Skeletal muscle tissue (tissue), 4 donors: Measurements from ENCODE around the gene BMPER. TPM values are rescaled to one million over a fixed set of nuclear protein-coding genes. Genes with fewer than 3 reads are reported as not detected.
A peak's percentile ranks its signal among the peaks of the same experiment; 100 is the strongest.

Source experiments
- H3K27ac ChIP-seq: one replicate; pipeline ENCODE4 v1.7.0; 2013; ENCODE audit warnings: mild to moderate bottlenecking, low read depth, low read length, inconsistent platforms
- H3K27me3 ChIP-seq, 3 donors: one replicate each; pipeline ENCODE4 v1.7.0; 2013; ENCODE audit warnings: low read length in 3 of 3; ENCODE audit not compliant: control insufficient read depth in 3 of 3, insufficient read depth in 3 of 3
- H3K36me3 ChIP-seq, 3 donors: one replicate each; pipeline ENCODE4 v1.7.0; 2013; ENCODE audit warnings: low read length in 3 of 3; ENCODE audit not compliant: control insufficient read depth in 3 of 3, insufficient read depth in 3 of 3
- H3K4me1 ChIP-seq, 3 donors: one replicate each; pipeline ENCODE4 v1.7.0; 2013; ENCODE audit warnings: low read length in 3 of 3, mild to moderate bottlenecking in 3 of 3; ENCODE audit not compliant: control insufficient read depth in 3 of 3, insufficient read depth in 3 of 3
- H3K4me3 ChIP-seq, 3 donors: one replicate each; pipeline ENCODE4 v1.7.0; 2013; ENCODE audit warnings: low read length in 3 of 3
- H3K9ac ChIP-seq, 3 donors: one replicate each; pipeline ENCODE4 v1.7.0; 2013; ENCODE audit warnings: low read length in 3 of 3, mild to moderate bottlenecking in 3 of 3, moderate library complexity in 2 of 3, low read depth in 1 of 3
- H3K9me3 ChIP-seq, 3 donors: one replicate each; pipeline ENCODE4 v1.7.0; 2013; ENCODE audit warnings: low read length in 3 of 3; ENCODE audit not compliant: control insufficient read depth in 3 of 3
- total RNA-seq: library from RNA; depleted of rRNA; stranded (reverse); fragments of >200 nt; gene quantifications from one replicate; pipeline ENCODE4 v1.2.3, GENCODE V29; 2014
- donor health status: Osteomylitis.

The BMPER gene
- 9.4 TPM for total RNA-seq

DNA sequence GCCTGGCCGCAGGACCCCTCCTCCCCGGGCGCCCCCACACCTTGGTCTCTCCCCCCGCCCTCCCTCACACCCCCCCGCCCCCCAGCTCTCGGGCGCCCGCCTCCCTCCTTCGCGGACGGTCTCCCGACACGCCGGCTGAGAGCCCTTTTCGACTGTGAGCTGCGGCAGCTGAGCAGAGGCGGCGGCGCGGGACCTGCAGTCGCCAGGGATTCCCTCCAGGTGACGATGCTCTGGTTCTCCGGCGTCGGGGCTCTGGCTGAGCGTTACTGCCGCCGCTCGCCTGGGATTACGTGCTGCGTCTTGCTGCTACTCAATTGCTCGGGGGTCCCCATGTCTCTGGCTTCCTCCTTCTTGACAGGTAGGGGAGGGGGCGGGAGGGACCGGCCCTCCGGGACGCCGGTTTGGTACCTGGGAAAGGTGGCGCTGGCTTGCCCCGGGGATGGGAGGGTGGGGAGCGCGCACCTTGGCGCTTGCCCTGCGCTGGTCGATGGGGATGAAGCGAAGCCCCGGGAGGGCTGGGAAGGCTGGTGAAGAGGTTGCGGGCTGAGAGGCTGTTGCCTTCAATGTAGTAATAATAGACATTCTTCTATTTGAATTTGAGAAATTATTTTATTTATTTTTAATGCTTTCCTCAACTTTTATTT is at the start of gene BMPER:
BMPER (plus strand) TSS at position 151 of the 644 bp plus-strand sequence; CDS start at position 226, 75 bp downstream.
- Histone ChIP-seq H3K4me1 (peaks cover 5 to 10% (median 5%) of the 10 kb centered on the region in 3 donors), H3K9ac (peak within 1 kb of the TSS; percentile 58 to 78 (median 68)), H3K36me3 (no peaks in the 10 kb centered on the region), H3K9me3 (no peaks in the 10 kb centered on the region), H3K4me3 (peak within 1 kb of the TSS; percentile 73 to 80 (median 78)), H3K27me3 (peaks cover 8 to 15% (median 15%) of the 10 kb centered on the region in 3 donors), H3K27ac (peak within 1 kb of the TSS; percentile 11)

DNA sequence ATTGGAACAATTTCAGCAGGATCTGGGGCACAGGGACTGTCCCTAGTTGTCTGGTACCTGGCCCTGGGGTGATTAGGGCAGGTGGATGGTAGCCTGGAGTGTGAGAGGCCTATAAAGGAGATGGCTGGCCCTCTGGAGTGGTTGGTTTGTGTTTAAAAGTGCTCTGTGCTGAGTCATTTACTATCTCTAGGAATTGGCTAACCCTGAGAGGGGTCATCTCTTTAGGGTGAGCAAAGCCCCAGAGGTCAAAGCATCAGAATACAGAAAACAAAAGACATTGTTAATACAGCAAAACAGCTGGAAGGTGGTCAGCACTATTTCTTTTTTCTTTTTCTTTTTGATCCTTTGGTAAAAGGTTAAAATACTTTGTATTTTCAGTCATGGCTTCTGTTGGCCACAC is 43.4 kb upstream of the BMPER start:
- H3K4me1 ChIP-seq: peaks cover 5 to 10% (median 8%) of the 10 kb centered on the region in 3 donors
- no peaks in the 10 kb centered on the region for H3K9me3 ChIP-seq
- H3K4me3 ChIP-seq: no peak overlapping the region
- no peak overlapping the region for H3K9ac ChIP-seq
- H3K27me3 ChIP-seq: no peaks in the 10 kb centered on the region
- no peak overlapping the region for H3K27ac ChIP-seq
- no peaks in the 10 kb centered on the region for H3K36me3 ChIP-seq

DNA sequence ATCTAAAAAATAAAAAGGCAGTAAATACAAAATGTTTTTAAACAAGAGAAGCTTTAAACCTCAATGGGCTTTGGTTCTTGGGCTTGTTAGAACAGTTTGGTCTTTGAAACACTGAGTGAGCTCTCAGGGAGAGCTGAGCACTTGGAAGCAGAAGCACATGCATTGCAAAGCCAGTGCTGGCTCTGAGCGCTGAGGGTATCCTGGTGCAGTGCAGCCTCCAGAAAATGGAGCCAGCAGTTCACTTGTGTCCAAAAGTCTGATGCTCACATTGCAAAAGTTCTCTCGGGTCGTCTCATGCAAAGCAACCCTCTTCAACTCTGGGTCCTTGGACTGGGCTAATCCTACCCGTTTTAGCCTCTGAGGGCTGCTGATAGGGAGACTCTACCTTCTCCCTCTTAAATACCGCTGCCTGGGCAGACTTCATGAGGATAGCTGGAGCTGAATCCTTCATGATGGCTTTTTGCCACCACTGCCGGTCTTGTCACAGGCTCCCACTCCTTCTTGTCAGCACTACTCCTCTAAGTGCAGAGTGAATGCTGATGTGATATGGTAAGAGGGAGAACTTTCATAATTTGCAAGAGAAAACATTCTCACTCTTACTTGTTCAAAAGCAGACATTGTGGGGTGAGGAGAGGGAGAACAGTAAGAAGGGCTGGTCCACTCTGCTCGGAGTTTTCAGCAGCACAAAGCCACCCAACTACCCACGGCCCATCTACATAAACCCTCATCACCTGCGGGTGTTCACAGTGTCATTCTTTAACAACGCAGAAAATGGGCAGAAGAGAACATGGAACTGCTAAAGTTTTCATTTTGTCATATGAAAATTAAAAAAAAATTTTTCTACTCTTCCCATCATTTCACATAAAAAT is 42.2 kb upstream of the BMPER start:
- no peak overlapping the region for H3K27ac ChIP-seq
- no peaks in the 10 kb centered on the region for H3K36me3 ChIP-seq
- H3K9ac ChIP-seq: no peak overlapping the region
- no peak overlapping the region for H3K4me3 ChIP-seq
- H3K9me3 ChIP-seq: no peaks in the 10 kb centered on the region
- peaks cover 5 to 10% (median 8%) of the 10 kb centered on the region in 3 donors for H3K4me1 ChIP-seq
- no peaks in the 10 kb centered on the region for H3K27me3 ChIP-seq

DNA sequence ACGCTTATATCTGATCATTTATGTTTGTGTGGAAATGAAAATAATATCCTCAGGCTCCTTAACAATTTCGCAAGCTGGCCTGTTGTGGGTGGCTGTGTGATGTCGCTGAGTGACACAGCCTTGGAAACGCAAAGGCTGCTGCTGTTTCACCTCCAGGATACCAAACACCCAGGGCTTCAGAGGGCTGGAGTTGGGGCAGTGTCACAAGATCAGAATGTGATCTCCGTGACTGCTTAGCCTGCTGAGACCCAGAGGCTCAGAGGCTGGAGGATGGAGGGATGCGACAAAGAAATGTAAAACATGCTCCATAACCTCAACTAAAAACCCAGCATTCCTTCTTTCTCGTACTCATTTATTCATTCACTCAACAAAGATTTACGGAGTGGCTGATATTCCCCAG is 37.2 kb upstream of the BMPER start:
- Histone ChIP-seq H3K36me3 (no peaks in the 10 kb centered on the region), H3K4me1 (peaks cover under 1 to 3% (median 3%) of the 10 kb centered on the region in 3 donors), H3K9me3 (no peaks in the 10 kb centered on the region), H3K4me3 (no peak overlapping the region), H3K27ac (no peak overlapping the region), H3K9ac (no peak overlapping the region), H3K27me3 (no peaks in the 10 kb centered on the region)

DNA sequence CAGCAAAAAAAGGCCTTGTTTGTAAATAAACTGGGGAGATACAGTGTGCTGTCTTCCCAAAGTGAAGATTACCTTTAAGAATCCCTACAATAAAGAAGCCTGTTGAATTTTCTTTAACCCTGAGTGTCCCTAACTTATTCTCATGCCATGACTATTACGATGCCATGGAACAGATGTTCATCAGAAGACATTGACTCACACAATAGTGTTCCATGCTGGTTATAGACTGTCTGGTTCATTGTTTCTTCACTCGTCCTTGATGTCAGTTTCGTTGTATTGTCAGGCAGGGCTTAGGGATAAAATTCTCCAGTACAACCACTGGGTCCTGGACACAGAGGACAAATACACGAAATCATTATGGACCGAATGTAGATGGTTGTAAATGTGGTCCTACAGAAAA is 36.2 kb upstream of the BMPER start:
- H3K9ac ChIP-seq: no peak overlapping the region
- no peaks in the 10 kb centered on the region for H3K36me3 ChIP-seq
- H3K4me1 ChIP-seq: no peaks in the 10 kb centered on the region
- H3K27me3 ChIP-seq: no peaks in the 10 kb centered on the region
- H3K9me3 ChIP-seq: no peaks in the 10 kb centered on the region
- H3K27ac ChIP-seq: no peak overlapping the region
- H3K4me3 ChIP-seq: no peak overlapping the region

DNA sequence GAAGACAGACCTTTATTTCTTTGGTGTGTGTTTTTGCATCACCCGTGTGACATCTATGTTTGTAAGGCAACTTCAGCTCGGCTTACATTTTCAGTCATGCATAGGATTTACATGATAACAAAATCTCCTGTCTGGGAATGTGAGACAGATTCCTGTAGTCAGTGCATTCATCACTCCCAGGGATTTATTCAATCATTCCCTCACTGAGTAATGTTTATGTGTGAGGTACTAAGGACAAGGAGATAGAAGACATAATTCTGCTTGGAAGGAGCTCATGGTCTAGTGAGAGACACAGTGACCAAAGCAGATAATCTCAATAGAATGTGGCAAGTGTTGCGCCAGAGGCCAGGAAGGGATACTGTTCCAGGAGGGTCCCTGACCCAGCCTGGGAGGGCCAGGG is 35.2 kb upstream of the BMPER start:
- Histone ChIP-seq H3K36me3 (no peaks in the 10 kb centered on the region), H3K4me1 (no peaks in the 10 kb centered on the region), H3K4me3 (no peak overlapping the region), H3K27me3 (no peaks in the 10 kb centered on the region), H3K9ac (no peak overlapping the region), H3K9me3 (no peaks in the 10 kb centered on the region), H3K27ac (no peak overlapping the region)

DNA sequence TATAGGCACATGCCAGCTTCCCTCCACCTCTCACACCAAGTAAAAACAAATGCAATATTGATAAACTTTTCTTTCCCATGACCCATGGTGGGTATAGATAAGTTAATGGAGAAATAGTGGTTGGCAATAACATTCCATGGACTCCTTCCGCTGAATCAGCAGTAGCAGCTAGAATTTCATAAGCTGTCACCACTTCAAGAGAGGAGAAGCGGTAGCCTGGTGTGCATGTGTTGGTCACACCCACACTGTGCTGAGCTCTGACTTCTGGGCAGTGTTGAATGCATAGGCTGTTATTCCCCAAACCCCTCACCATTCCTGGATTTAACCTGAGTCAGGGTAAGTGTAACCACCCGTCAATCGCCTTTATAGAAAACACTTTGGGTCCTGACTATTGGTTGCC is 32.5 kb upstream of the BMPER start:
- no peak overlapping the region for H3K9ac ChIP-seq
- no peaks in the 10 kb centered on the region for H3K27me3 ChIP-seq
- H3K27ac ChIP-seq: no peak overlapping the region
- H3K36me3 ChIP-seq: no peaks in the 10 kb centered on the region
- H3K4me1 ChIP-seq: no peaks in the 10 kb centered on the region
- no peaks in the 10 kb centered on the region for H3K9me3 ChIP-seq
- no peak overlapping the region for H3K4me3 ChIP-seq

DNA sequence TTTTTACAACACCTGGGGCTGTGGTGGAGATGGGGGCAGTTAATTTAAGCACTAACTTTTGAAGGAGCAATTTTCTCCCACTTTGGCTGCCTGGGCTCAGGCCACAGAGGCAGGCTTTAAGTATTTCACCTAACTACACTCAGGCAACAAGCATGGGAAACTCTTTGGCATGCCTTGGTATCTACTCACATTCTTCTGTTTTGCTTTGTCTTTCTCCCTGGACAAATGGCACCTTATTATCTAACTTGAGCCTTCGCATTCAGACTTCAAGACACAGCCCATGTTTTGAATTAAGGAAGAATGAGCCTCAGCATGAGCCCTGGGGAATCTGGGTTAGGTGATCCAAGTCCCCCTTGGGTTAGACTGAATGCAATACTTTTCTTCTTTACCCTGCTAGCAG is 31.8 kb upstream of the BMPER start:
- no peaks in the 10 kb centered on the region for H3K4me1 ChIP-seq
- H3K27ac ChIP-seq: no peak overlapping the region
- no peaks in the 10 kb centered on the region for H3K36me3 ChIP-seq

DNA sequence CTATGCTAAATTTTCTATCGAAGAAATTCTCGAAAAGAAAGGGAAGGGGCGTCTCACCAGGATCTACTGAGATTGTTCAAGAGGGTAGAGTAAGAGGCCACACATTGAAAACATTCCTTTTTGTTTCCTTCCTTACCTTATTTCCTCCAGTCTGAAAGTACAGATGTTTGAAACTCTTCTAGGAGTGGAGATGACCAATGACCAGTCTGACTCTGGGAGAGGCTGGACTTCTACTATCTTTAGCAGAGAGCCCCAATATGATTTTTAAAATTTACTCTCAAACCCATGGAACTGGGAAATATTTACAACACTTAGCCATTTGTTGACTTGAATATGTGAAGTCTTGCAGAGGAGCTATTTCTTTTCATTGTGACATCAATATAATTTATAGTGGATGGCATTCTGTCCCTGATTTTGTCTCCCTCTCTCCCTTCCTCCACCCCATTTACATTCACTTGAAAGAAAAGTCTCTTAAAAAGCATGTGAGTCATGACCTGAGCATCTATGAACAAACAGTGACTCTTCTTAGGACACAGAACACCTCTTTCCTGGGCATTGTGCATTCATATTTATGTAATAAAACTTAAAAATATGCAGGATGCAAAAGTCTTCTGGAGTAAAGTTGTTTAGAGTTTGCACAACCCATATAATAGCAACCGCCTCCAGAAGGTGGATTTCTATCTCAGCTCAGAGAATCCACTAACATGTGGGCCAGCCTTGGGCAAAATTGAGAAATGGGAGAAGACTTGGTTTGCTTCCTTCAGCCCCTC is 31.2 kb upstream of the BMPER start:
- no peak overlapping the region for H3K9ac ChIP-seq
- H3K27me3 ChIP-seq: no peaks in the 10 kb centered on the region
- H3K27ac ChIP-seq: no peak overlapping the region
- no peaks in the 10 kb centered on the region for H3K4me1 ChIP-seq
- no peaks in the 10 kb centered on the region for H3K9me3 ChIP-seq
- H3K36me3 ChIP-seq: no peaks in the 10 kb centered on the region
- H3K4me3 ChIP-seq: no peak overlapping the region

More for the DNA sequence above, 31.8 kb upstream of the BMPER start:
- Histone ChIP-seq H3K27me3 (no peaks in the 10 kb centered on the region), H3K9me3 (no peaks in the 10 kb centered on the region), H3K9ac (no peak overlapping the region), H3K4me3 (no peak overlapping the region)
